Measurements from ENCODE around the gene UBN1.

- TF ChIP-seq CTCF (IDR thresholded peaks at IDR 0.05; ENCODE audit: insufficient read depth, low read depth, low read length) (no peak), EZH2 (IDR thresholded peaks at IDR 0.05; ENCODE audit: insufficient read depth, low read length) (no peak)
Measured at GRCh38 chr16:4860727-4861342, 13.6 kb downstream of the UBN1 start.
